GM12874 (cell line): ENCODE data around the gene ELL2.

Source experiments
- TF ChIP-seq, protein P1 (sequence below): IDR thresholded peaks from 2 replicates; pipeline ENCODE4 v1.5.1; 2011; ENCODE audit warnings: low read depth, mild to moderate bottlenecking, control low read depth, low read length, moderate library complexity; ENCODE audit not compliant: insufficient read depth

Gene ELL2

GRCh38 chr5:95840956-95841705, 120.5 kb downstream of the ELL2 start:
- TF ChIP-seq, protein P1, sequence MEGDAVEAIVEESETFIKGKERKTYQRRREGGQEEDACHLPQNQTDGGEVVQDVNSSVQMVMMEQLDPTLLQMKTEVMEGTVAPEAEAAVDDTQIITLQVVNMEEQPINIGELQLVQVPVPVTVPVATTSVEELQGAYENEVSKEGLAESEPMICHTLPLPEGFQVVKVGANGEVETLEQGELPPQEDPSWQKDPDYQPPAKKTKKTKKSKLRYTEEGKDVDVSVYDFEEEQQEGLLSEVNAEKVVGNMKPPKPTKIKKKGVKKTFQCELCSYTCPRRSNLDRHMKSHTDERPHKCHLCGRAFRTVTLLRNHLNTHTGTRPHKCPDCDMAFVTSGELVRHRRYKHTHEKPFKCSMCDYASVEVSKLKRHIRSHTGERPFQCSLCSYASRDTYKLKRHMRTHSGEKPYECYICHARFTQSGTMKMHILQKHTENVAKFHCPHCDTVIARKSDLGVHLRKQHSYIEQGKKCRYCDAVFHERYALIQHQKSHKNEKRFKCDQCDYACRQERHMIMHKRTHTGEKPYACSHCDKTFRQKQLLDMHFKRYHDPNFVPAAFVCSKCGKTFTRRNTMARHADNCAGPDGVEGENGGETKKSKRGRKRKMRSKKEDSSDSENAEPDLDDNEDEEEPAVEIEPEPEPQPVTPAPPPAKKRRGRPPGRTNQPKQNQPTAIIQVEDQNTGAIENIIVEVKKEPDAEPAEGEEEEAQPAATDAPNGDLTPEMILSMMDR = no peak

DNA sequence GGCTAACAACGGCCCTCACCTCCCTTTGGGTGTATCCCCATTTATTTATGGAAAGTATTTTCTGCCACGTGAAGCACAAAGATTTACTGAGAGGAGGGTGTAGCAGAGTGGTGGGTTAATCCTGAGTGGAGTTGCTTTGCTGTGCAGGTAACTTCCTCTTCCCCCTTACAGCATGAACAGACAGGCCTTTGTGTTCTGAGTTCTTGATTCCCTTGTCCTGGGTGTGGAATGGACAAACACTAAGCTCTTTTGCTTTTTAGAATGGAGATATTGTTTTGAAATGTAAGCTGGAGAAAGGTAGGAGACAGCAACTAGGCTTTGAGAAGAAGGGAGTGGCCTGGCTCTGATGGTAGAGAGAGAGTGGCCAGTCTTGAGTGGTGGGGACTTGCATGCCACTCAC, 122.0 kb downstream of the ELL2 start:
- TF ChIP-seq, protein P1 = no peak

DNA sequence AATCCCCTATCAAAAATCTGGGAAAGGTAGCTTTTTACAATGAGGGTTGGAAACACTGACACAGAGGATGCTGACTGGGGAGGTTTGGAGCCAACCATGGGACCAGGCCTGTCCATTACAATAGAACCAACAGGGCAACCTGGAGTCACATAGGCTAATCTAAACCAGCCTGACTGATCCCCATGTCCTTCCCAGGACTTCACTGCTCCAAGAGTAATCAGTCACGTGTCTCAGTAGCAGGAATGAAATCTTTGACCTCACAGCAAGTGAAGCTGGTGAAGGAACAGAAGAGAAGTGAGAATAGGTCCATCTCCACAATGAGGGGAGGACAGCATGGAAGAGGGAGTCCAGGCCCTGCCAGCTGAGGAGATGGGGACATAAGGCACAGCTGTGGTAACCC, 123.1 kb downstream of the ELL2 start:
- TF ChIP-seq, protein P1 = no peak

- TF ChIP-seq, protein P1 = no peak
Observed at GRCh38 chr5:95838001-95838520, 123.6 kb downstream of the ELL2 start.

- TF ChIP-seq, protein P1 = no peak
Observed at GRCh38 chr5:95837492-95837891, 124.2 kb downstream of the ELL2 start.

DNA sequence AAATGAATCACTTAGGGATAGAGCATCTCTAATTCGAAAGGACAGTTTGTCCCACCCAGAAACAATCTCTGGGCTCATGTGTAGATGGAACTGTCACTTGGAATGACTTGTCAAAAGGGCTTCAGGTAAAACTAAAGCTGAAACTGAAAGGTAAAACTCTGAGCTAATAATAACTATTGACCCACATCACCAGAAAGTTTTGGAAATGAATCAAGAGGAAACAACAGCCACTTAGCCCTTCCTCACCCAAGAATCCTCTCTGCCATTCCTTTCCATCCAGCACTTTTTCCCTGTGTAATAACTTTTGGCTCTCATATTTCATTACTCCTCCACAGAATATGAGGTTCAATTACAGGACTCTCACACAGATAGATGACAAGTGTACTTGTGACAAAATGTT, 125.1 kb downstream of the ELL2 start:
- TF ChIP-seq, protein P1 = no peak

GRCh38 chr5:95835682-95836385, 125.8 kb downstream of the ELL2 start:
- TF ChIP-seq, protein P1 = no peak
